Testis (tissue), 3 donors: ENCODE results near the gene SHC3. TPM values are rescaled to one million over a fixed set of nuclear protein-coding genes. Genes with fewer than 3 reads are reported as not detected.

Source experiments
- DNase-seq: peaks from one replicate; pipeline ENCODE4 v3.0.0-alpha.2; 2019
- H3K27ac ChIP-seq, 2 donors: fragments of 200-600 bp; sonication (generic); one replicate each; pipeline ENCODE4 v1.5.1; 2019
- H3K27me3 ChIP-seq: fragments of 200-600 bp; sonication (generic); one replicate; pipeline ENCODE4 v1.5.1; 2019
- H3K36me3 ChIP-seq: fragments of 200-600 bp; sonication (generic); one replicate; pipeline ENCODE4 v1.5.1; 2017; ENCODE audit warnings: low read depth; ENCODE audit errors: missing control alignments
- H3K4me1 ChIP-seq: fragments of 200-600 bp; sonication (generic); one replicate; pipeline ENCODE4 v1.5.1; 2019
- H3K4me3 ChIP-seq, 2 donors: fragments of 200-600 bp; sonication (generic); one replicate each; pipeline ENCODE4 v1.5.1; 2017 to 2019
- H3K9me3 ChIP-seq: fragments of 200-600 bp; sonication (generic); one replicate; pipeline ENCODE4 v1.5.1; 2017
- CTCF ChIP-seq, 3 experiments: fragments of 450-650 bp in 2 of 3; fragments of 200-600 bp in 1 of 3; sonication (generic) in 1 of 3; IDR thresholded peaks; one replicate each; pipeline ENCODE4 v1.5.1; 2016 to 2019; ENCODE audit warnings: antibody characterized with exemption in 3 of 3, mild to moderate bottlenecking in 2 of 3, moderate library complexity in 1 of 3
- POLR2A ChIP-seq: fragments of 450-650 bp; IDR thresholded peaks from one replicate; pipeline ENCODE4 v1.6.1; 2017; ENCODE audit warnings: antibody characterized with exemption, mild to moderate bottlenecking, moderate library complexity
- WGBS, 2 donors: methylation state at CpG; one replicate each; pipeline ENCODE4 v1.1.5; 2018; 5-methylcytosine and 5-hydroxymethylcytosine counted together
- intact Hi-C: fragments of 100-400 bp; cut with DNase I; formaldehyde crosslinking; loops from one replicate; pipeline ENCODE4 v1.15.1; 2023; ENCODE audit warnings: low total_unique reads
- polyA plus RNA-seq: library from polyadenylated mRNA; stranded (reverse); fragments of 350-450 nt; fragmentation: Illumina TruSeq; extraction: RNeasy Lipid Tissue Mini Kit (QIAGEN cat#74804); gene quantifications from one replicate; pipeline ENCODE4 v1.2.3, GENCODE V29; 2014; ENCODE audit warnings: low read depth, low replicate concordance; ENCODE audit not compliant: insufficient read depth
- total RNA-seq, 2 donors: library from RNA; depleted of rRNA; stranded (reverse); fragments of >200 nt; gene quantifications; one replicate each; pipeline ENCODE4 v1.2.3, GENCODE V29; 2016

SHC3 gene
- total and polyA plus RNA-seq, 3 donors from 2014 or later: 0.37 to 0.87 (median 0.82) TPM

GRCh38 chr9:88988796-88989641, 189.6 kb downstream of the SHC3 start:
- Histone ChIP-seq H3K36me3 (no peaks in the 10 kb centered on the region), H3K9me3 (no peaks in the 10 kb centered on the region), H3K27ac (no peak overlapping the region), H3K4me1 (peaks cover 5% of the 10 kb centered on the region), H3K27me3 (no peaks in the 10 kb centered on the region), H3K4me3 (no peak overlapping the region)
- 26 to 30% methylated on average over 7 of the region's 7 CpGs for WGBS, 2 donors
- no peak for DNase-seq
- TF ChIP-seq POLR2A (no peak), CTCF (IDR thresholded peaks at IDR 0.05) (no peak)
- intact Hi-C loops: no loop called here

- no peaks in the 10 kb centered on the region for H3K36me3 ChIP-seq
- peaks cover 5% of the 10 kb centered on the region for H3K4me1 ChIP-seq
- no peaks in the 10 kb centered on the region for H3K9me3 ChIP-seq
- no peak for DNase-seq
- TF ChIP-seq POLR2A: no peak
- H3K4me3 ChIP-seq: no peak overlapping the region
- intact Hi-C loops: no loop called here
- no peaks in the 10 kb centered on the region for H3K27me3 ChIP-seq
- no peak overlapping the region for H3K27ac ChIP-seq
- WGBS, 2 donors: 72 to 89% methylated on average over 4 of the region's 4 CpGs
These were observed 191.0 kb downstream of the SHC3 start for GRCh38 chr9:88987661-88988060.

- Histone ChIP-seq H3K4me3 (no peak overlapping the region), H3K4me1 (peaks cover 2% of the 10 kb centered on the region), H3K27ac (no peak overlapping the region), H3K27me3 (no peaks in the 10 kb centered on the region), H3K9me3 (no peaks in the 10 kb centered on the region), H3K36me3 (no peaks in the 10 kb centered on the region)
- TF ChIP-seq POLR2A (no peak), CTCF (IDR thresholded peaks at IDR 0.05) (no peak)
- DNase-seq: no peak
- intact Hi-C loops: no loop called here
- WGBS, 2 donors: 72 to 85% methylated on average over 3 of the region's 3 CpGs
These were observed 191.8 kb downstream of the SHC3 start for GRCh38 chr9:88986776-88987175.

GRCh38 chr9:88985616-88986015, 193.0 kb downstream of the SHC3 start:
- no peak for DNase-seq
- intact Hi-C loops: no loop called here
- no peak overlapping the region for H3K27ac ChIP-seq
- H3K4me1 ChIP-seq: no peaks in the 10 kb centered on the region
- no peaks in the 10 kb centered on the region for H3K9me3 ChIP-seq
- no peaks in the 10 kb centered on the region for H3K27me3 ChIP-seq
- TF ChIP-seq CTCF (IDR thresholded peaks at IDR 0.05): no peak
- TF ChIP-seq POLR2A: no peak
- no peak overlapping the region for H3K4me3 ChIP-seq
- H3K36me3 ChIP-seq: no peaks in the 10 kb centered on the region
- 80 to 84% methylated on average over 2 of the region's 2 CpGs for WGBS, 2 donors

GRCh38 chr9:88984543-88984883, 194.1 kb downstream of the SHC3 start:
- TF ChIP-seq POLR2A: no peak
- TF ChIP-seq CTCF (IDR thresholded peaks at IDR 0.05): no peak
- no peak for DNase-seq
- Histone ChIP-seq H3K27me3 (no peaks in the 10 kb centered on the region), H3K36me3 (no peaks in the 10 kb centered on the region), H3K4me1 (no peaks in the 10 kb centered on the region), H3K27ac (no peak overlapping the region), H3K4me3 (no peak overlapping the region), H3K9me3 (no peaks in the 10 kb centered on the region)
- WGBS, 2 donors: 89 to 93% methylated on average over 4 of the region's 4 CpGs
- intact Hi-C loops: no loop called here
